ENCODE results near the gene STH. TPM values are rescaled to one million over a fixed set of nuclear protein-coding genes. Genes with fewer than 3 reads are reported as not detected.

The STH gene
- total and polyA plus RNA-seq, 2 experiments from 2014 or later = 0.55 TPM; not detected in 1

DNA sequence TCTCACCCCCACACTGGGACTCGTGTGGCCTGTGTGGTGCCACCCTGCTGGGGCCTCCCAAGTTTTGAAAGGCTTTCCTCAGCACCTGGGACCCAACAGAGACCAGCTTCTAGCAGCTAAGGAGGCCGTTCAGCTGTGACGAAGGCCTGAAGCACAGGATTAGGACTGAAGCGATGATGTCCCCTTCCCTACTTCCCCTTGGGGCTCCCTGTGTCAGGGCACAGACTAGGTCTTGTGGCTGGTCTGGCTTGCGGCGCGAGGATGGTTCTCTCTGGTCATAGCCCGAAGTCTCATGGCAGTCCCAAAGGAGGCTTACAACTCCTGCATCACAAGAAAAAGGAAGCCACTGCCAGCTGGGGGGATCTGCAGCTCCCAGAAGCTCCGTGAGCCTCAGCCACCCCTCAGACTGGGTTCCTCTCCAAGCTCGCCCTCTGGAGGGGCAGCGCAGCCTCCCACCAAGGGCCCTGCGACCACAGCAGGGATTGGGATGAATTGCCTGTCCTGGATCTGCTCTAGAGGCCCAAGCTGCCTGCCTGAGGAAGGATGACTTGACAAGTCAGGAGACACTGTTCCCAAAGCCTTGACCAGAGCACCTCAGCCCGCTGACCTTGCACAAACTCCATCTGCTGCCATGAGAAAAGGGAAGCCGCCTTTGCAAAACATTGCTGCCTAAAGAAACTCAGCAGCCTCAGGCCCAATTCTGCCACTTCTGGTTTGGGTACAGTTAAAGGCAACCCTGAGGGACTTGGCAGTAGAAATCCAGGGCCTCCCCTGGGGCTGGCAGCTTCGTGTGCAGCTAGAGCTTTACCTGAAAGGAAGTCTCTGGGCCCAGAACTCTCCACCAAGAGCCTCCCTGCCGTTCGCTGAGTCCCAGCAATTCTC, 27.4 kb downstream of the STH start:
- Histone ChIP-seq H3K4me3 (no peak overlapping the region), H3K9me2 (ENCODE audit: insufficient read depth) (no peaks in the 10 kb centered on the region), H3K79me2 (replicated peaks; ENCODE audit: insufficient read depth) (no peaks in the 10 kb centered on the region), H3K27me3 (ENCODE audit: insufficient read depth) (no peaks in the 10 kb centered on the region), H3K4me2 (no peak overlapping the region), H2AFZ (no peak overlapping the region), H3K4me1 (ENCODE audit: insufficient read depth) (peaks cover 41% of the 10 kb centered on the region), H4K20me1 (replicated peaks; ENCODE audit: insufficient read depth) (peaks cover 3% of the 10 kb centered on the region; the same call in 1 of the 2 replicates), H3K27ac (ENCODE audit: low read depth) (peak overlapping the region; percentile 77; the same call in 1 of the 2 replicates), H3K36me3 (ENCODE audit: insufficient read depth) (no peaks in the 10 kb centered on the region), H3F3A (replicated peaks; ENCODE audit: low read depth) (peaks cover 10% of the 10 kb centered on the region; the same call in 1 of the 2 replicates)
- peak overlapping the region; percentile 88 for H3K27ac Mint-ChIP-seq
- no peak overlapping the region for H3K4me3 Mint-ChIP-seq
- peaks cover 51% of the 10 kb centered on the region for H3K4me1 Mint-ChIP-seq
- TF ChIP-seq, protein P1, sequence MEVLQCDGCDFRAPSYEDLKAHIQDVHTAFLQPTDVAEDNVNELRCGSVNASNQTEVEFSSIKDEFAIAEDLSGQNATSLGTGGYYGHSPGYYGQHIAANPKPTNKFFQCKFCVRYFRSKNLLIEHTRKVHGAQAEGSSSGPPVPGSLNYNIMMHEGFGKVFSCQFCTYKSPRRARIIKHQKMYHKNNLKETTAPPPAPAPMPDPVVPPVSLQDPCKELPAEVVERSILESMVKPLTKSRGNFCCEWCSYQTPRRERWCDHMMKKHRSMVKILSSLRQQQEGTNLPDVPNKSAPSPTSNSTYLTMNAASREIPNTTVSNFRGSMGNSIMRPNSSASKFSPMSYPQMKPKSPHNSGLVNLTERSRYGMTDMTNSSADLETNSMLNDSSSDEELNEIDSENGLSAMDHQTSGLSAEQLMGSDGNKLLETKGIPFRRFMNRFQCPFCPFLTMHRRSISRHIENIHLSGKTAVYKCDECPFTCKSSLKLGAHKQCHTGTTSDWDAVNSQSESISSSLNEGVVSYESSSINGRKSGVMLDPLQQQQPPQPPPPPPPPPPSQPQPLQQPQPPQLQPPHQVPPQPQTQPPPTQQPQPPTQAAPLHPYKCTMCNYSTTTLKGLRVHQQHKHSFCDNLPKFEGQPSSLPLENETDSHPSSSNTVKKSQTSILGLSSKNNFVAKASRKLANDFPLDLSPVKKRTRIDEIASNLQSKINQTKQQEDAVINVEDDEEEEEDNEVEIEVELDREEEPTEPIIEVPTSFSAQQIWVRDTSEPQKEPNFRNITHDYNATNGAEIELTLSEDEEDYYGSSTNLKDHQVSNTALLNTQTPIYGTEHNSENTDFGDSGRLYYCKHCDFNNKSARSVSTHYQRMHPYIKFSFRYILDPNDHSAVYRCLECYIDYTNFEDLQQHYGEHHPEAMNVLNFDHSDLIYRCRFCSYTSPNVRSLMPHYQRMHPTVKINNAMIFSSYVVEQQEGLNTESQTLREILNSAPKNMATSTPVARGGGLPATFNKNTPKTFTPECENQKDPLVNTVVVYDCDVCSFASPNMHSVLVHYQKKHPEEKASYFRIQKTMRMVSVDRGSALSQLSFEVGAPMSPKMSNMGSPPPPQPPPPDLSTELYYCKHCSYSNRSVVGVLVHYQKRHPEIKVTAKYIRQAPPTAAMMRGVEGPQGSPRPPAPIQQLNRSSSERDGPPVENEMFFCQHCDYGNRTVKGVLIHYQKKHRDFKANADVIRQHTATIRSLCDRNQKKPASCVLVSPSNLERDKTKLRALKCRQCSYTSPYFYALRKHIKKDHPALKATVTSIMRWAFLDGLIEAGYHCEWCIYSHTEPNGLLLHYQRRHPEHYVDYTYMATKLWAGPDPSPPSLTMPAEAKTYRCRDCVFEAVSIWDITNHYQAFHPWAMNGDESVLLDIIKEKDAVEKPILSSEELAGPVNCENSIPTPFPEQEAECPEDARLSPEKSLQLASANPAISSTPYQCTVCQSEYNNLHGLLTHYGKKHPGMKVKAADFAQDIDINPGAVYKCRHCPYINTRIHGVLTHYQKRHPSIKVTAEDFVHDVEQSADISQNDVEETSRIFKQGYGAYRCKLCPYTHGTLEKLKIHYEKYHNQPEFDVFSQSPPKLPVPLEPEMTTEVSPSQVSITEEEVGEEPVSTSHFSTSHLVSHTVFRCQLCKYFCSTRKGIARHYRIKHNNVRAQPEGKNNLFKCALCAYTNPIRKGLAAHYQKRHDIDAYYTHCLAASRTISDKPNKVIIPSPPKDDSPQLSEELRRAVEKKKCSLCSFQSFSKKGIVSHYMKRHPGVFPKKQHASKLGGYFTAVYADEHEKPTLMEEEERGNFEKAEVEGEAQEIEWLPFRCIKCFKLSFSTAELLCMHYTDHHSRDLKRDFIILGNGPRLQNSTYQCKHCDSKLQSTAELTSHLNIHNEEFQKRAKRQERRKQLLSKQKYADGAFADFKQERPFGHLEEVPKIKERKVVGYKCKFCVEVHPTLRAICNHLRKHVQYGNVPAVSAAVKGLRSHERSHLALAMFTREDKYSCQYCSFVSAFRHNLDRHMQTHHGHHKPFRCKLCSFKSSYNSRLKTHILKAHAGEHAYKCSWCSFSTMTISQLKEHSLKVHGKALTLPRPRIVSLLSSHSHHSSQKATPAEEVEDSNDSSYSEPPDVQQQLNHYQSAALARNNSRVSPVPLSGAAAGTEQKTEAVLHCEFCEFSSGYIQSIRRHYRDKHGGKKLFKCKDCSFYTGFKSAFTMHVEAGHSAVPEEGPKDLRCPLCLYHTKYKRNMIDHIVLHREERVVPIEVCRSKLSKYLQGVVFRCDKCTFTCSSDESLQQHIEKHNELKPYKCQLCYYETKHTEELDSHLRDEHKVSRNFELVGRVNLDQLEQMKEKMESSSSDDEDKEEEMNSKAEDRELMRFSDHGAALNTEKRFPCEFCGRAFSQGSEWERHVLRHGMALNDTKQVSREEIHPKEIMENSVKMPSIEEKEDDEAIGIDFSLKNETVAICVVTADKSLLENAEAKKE (CRISPR knock-in tag; IDR thresholded peaks at IDR 0.05) = no peak
- TF ChIP-seq, protein P2, sequence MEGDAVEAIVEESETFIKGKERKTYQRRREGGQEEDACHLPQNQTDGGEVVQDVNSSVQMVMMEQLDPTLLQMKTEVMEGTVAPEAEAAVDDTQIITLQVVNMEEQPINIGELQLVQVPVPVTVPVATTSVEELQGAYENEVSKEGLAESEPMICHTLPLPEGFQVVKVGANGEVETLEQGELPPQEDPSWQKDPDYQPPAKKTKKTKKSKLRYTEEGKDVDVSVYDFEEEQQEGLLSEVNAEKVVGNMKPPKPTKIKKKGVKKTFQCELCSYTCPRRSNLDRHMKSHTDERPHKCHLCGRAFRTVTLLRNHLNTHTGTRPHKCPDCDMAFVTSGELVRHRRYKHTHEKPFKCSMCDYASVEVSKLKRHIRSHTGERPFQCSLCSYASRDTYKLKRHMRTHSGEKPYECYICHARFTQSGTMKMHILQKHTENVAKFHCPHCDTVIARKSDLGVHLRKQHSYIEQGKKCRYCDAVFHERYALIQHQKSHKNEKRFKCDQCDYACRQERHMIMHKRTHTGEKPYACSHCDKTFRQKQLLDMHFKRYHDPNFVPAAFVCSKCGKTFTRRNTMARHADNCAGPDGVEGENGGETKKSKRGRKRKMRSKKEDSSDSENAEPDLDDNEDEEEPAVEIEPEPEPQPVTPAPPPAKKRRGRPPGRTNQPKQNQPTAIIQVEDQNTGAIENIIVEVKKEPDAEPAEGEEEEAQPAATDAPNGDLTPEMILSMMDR (conservative IDR thresholded peaks at IDR 0.05; ENCODE audit: low read depth in 2 of 2) = peak; percentile 19 to 40; a peak in 2 of 4 replicates
- peaks cover 28% of the 10 kb centered on the region for H3K27me3 Mint-ChIP-seq (ENCODE audit: insufficient read depth, low read depth, poor library complexity)
- peak; percentile 41 for DNase-seq (ENCODE audit: low spot score)
- H3K36me3 Mint-ChIP-seq (ENCODE audit: low read depth) = peaks cover 30% of the 10 kb centered on the region
- ATAC-seq = peak; percentile 59
- H3K9me3 Mint-ChIP-seq = no peaks in the 10 kb centered on the region

All from GM23338 (cell line).